Measurements from ENCODE around the gene NOX5.

NOX5 gene

GRCh38 chr15:69026355-69026754 is 11.9 kb downstream of the NOX5 start:
- no peak for DNase-seq

DNA sequence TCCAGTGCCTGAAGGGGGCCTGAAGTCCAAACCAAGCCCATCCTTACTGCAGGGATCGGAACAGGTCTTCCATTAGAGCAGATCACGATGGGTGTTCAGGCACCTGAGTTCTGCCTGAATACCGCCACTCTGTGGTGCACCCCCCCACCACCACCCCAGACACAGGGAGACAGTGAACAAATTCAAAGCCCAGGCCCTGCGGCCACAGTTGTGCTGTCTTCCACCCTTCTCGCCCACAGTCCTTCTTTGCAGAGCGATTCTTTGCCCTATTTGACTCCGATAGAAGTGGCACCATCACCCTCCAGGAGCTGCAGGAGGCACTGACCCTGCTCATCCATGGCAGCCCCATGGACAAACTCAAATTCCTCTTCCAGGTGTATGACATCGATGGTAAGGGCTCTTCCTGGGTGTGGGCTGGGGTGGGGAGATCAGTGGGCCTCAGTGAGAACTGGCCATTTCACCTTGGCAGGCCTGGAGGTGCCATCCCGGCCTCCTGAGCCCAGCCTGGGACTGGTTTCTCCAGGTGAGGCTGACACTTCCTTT is 13.6 kb downstream of the NOX5 start:
- DNase-seq, result no peak

GRCh38 chr15:69031013-69032001 is 16.8 kb downstream of the NOX5 start:
- peak; percentile 35 for DNase-seq

DNA sequence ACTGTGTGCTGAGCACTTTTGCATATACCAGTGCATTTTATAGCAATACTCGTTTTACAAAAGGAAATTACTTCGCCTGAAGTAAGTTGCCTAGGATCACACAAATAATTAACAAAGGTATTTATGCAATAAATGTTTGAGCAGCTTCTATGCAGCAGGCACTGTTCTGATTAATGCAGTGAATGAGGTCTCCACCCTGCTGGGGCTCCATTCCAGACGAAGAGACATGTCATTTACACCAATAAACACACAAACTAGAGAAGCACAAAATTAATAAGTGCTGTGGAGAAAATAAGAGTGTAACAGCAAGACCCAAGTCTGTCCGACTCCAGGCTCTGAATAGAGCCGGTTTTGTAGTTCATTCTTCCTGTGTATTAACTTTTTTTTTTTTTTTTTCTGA is 17.5 kb downstream of the NOX5 start:
- no peak for DNase-seq

DNA sequence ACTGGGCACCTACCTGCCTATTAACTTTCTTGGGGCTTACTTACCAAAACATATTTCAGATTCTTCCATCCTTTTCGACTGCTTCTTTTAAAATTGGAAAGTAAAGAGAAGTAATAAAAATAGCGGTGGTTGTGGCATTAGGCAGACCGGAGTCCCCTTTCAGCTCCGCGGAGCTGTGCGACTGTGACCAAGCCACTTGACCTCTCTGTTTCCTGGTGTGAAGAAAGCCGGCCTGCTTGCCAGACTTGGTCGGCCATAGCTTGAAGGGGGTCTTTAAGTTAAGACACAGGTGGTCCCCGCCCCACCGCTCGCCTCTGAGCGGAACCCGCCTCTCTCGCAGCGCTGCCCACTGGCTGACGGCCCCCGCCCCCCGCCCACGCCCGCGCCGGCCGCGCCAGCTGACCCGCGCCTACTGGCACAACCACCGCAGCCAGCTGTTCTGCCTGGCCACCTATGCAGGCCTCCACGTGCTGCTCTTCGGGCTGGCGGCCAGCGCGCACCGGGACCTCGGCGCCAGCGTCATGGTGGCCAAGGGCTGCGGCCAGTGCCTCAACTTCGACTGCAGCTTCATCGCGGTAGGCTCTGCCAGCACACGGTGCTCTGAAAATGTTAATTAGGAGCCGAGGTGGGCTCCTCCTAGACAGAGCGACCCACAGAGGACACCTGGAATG is 18.3 kb downstream of the NOX5 start:
- no peak for DNase-seq

- no peak for DNase-seq
Measured at GRCh38 chr15:69034352-69034751, 19.9 kb downstream of the NOX5 start.

- no peak for DNase-seq
Measured at GRCh38 chr15:69035205-69035917, 20.9 kb downstream of the NOX5 start.

DNA sequence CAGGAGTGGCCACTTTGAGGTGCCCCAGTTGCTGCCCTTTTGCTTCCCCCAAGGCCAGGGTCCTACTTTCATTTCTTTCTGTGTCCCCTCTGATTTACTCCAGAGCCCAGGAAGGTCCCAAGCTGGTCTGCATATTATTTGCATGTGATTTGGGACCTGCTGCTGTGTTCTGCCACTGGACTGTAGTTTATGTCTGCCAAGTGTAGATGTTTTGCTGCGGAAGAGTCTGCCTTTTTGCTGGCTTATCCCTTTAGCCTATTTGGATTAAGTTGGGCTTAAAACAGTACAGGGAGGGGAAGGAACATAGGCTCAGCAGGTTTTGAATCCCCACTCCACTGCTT is 21.4 kb downstream of the NOX5 start:
- DNase-seq, result no peak

DNA sequence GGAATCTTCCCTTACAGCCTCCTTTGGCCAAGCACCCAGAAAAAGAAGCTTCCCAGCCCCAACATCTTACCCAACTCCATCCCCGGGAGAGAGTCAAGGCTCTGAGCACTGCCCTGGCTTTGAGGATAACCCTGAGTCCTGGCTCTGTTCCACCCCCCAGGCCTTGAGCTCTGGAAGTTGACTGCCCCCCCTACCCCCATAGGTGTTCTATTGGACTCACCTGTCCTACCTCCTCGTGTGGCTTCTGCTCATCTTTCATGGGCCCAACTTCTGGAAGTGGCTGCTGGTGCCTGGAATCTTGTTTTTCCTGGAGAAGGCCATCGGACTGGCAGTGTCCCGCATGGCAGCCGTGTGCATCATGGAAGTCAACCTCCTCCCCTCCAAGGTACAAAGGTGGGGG is 22.3 kb downstream of the NOX5 start:
- no peak for DNase-seq

DNA sequence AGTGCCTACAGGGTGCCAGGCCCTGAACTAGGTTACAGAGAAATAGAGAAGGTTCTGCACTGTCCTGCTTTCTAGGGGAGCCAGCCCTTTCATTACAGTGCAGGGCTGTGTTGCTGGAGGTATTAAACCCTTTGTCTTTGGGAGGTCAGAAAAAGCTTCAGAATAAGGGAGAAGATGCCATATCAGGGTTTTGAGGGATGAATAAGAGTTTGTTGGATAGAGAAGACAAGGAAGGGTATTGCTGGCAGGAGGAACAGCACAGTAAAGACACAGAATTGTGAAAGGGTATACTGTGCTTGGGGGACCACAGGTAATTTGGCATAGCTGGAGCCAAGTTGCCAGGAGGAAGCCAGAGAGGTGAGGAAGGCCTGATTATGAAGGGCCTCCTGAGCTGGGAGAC is 23.0 kb downstream of the NOX5 start:
- DNase-seq, result no peak

DNA sequence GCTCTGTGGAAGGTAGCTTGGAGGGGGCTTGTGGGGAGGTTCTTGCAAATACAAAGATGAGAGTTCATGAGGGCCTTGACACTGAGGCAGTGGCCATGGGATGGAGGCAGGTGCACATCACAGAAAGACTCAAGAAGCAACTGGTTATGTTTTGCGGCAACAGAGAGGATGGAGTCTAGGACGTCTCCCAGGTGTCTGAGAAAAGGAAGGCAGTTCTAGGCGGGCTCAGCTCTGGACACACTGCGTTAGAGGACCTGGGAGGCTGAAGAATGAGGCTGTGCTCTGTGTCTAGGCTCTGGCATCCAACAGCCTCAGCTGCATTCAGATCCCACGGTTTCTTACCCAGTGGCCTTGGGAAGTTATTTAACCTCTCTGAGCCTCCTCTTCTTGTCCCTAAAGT is 23.5 kb downstream of the NOX5 start:
- no peak for DNase-seq

- no peak for DNase-seq
Measured at GRCh38 chr15:69038508-69038907, 24.0 kb downstream of the NOX5 start.

- DNase-seq, result no peak
Measured at GRCh38 chr15:69039516-69040225, 25.2 kb downstream of the NOX5 start.

- DNase-seq, result no peak
Measured at GRCh38 chr15:69042531-69042930, 28.0 kb downstream of the NOX5 start.

- DNase-seq, result no peak
Measured at GRCh38 chr15:69045802-69046201, 31.3 kb downstream of the NOX5 start.

DNA sequence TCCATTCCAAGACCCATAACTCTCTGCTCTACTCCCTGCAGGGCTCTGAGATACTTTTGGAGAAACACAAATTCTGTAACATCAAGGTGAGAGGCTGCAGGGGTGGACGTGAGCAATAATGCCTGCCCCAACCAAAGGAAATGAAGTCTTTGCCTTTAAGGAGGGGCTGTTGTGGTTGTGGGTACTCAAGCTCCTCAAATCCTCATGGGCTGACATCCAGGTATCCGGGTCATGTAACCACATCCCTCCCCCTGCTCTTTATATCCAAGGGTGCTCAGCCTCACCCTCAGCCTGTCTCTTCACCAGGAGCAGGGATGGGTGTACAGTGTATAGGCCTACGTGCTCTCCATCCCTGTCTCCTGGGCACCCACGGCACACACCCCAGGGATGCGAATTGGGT is 32.3 kb downstream of the NOX5 start:
- no peak for DNase-seq

- DNase-seq, result no peak
Measured at GRCh38 chr15:69049976-69050375, 35.5 kb downstream of the NOX5 start.

DNA sequence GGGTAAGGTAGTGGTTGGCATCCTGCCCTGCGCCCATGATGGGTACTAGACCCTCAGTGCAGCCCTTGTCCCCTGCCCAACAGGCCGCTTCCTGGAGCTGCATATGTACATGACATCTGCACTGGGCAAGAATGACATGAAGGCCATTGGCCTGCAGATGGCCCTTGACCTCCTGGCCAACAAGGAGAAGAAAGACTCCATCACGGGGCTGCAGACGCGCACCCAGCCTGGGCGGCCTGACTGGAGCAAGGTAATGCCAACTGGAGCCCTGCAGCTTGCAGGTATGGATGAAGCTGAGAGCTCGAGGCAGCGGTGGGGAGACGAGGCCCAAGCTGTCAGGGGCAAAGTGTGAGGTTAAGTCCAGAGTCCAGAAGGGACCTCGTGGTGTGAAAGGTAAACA is 40.8 kb downstream of the NOX5 start:
- DNase-seq, result no peak

DNA sequence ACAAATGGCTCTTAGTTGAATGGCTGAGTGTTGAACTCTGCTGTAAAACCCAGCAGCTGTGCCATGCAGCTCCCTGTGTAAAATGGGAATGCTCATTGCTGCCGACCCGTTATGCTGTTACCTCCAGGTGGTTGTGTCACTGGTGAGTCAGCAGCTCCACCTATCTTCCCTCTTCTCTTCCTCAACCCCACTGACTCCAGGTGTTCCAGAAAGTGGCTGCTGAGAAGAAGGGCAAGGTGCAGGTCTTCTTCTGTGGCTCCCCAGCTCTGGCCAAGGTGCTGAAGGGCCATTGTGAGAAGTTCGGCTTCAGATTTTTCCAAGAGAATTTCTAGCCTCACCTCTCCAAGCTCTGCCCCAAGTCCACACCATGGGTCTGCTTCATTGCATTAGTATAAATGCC is 41.9 kb downstream of the NOX5 start:
- no peak for DNase-seq

DNA sequence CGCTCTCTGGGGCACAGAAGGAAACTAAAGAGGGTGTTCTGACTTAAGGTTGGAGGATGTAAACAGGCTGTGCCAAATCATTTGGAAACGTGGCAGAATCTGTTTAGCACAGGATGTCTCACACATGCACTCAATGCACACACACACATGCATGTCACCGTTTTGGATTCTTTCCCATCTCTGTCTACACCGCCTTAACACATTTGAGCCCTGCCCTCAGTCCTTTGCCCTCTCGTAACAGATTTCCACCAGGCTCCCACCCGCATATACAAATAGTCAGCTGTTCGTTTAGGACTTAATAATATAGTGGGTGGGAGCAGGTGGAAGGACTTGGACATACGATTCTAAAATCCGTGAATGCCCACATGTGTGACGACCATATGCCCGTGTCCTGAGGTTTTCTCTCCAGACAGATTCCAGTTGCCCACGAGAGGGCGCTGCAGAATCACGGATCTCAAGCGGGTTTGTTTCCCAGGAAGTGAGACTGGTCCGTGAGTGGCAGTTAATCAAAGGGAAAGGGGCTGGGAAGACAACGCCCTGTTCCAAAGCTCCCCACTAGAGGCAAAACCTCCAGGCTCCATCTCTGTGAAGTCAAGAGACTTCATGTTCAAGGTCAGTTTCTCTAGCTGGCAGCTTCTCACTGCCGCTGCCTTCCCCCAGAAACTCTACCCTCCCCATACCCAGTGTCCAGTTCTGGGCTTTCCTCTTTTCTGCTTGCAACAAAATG is 44.5 kb downstream of the NOX5 start:
- peak; percentile 66 for DNase-seq

- no peak for DNase-seq
Measured at GRCh38 chr15:69059557-69059943, 45.1 kb downstream of the NOX5 start.

GRCh38 chr15:69060041-69060481 is 45.6 kb downstream of the NOX5 start:
- no peak for DNase-seq

Data from stimulated activated CD4-positive, alpha-beta T cell treated with anti-CD3 and anti-CD28 coated beads, Interleukin-4, amount 100 ng/mL, for 1 hour (primary cell).